Measurements from ENCODE around the gene PIGB.
"Not testable (repeated sequence)": the region's sequence is repeated elsewhere in the genome, so short reads cannot be mapped to it uniquely, and the experiment has no call there.

PIGB gene

GRCh38 chr15:55318588-55319494 lies at the start of gene PIGB, which contains the start of gene PIGBOS1:
TSS of gene PIGB (plus strand) at chr15:55319222. CDS start at chr15:55319251, 29 bp downstream.
TSS of gene PIGBOS1 (minus strand) at chr15:55319123. CDS start at chr15:55317792, 1,331 bp downstream.
- peak; percentile 83 for DNase-seq (ENCODE audit: low spot score)

- no peak for DNase-seq (ENCODE audit: low spot score)
These were observed 48.7 kb upstream of the PIGB start for GRCh38 chr15:55270291-55270690.

- DNase-seq (ENCODE audit: low spot score): no peak
These were observed 42.7 kb upstream of the PIGB start for GRCh38 chr15:55276324-55276723.

GRCh38 chr15:55277116-55277564 lies 41.9 kb upstream of the PIGB start:
- DNase-seq (ENCODE audit: low spot score): peak; percentile 73

- DNase-seq (ENCODE audit: low spot score): no peak
These were observed 41.3 kb upstream of the PIGB start for GRCh38 chr15:55277715-55278114.

GRCh38 chr15:55279100-55279745 lies 39.8 kb upstream of the PIGB start:
- no peak for DNase-seq (ENCODE audit: low spot score)

GRCh38 chr15:55279746-55280351 lies 39.2 kb upstream of the PIGB start:
- peak; percentile 88 for DNase-seq (ENCODE audit: low spot score)

GRCh38 chr15:55280589-55280988 lies 38.4 kb upstream of the PIGB start:
- peak; percentile 62 for DNase-seq (ENCODE audit: low spot score)

GRCh38 chr15:55281517-55282228 lies 37.3 kb upstream of the PIGB start:
- DNase-seq (ENCODE audit: low spot score): no peak

- DNase-seq (ENCODE audit: low spot score): peak; percentile 65
These were observed 36.7 kb upstream of the PIGB start for GRCh38 chr15:55282284-55282833.

- DNase-seq (ENCODE audit: low spot score): no peak
These were observed 35.5 kb upstream of the PIGB start for GRCh38 chr15:55283379-55284147.

GRCh38 chr15:55284426-55284825 lies 34.6 kb upstream of the PIGB start:
- no peak for DNase-seq (ENCODE audit: low spot score)

- not testable (repeated sequence) for DNase-seq (ENCODE audit: low spot score)
These were observed 32.4 kb upstream of the PIGB start for GRCh38 chr15:55286442-55287189.

- DNase-seq (ENCODE audit: low spot score): no peak
These were observed 30.9 kb upstream of the PIGB start for GRCh38 chr15:55288006-55288717.

GRCh38 chr15:55289011-55289745 lies 29.8 kb upstream of the PIGB start:
- peak; percentile 36 for DNase-seq (ENCODE audit: low spot score)

- peak; percentile 73 for DNase-seq (ENCODE audit: low spot score)
These were observed 29.1 kb upstream of the PIGB start, which contains the start of gene RAB27A for GRCh38 chr15:55289746-55290527. TSS of gene RAB27A (minus strand) at chr15:55289813. CDS start at chr15:55234934, 54,879 bp downstream.

- DNase-seq (ENCODE audit: low spot score): peak; percentile 88
These were observed 28.4 kb upstream of the PIGB start for GRCh38 chr15:55290528-55291057.

All from CD4-positive, alpha-beta T cell treated with Interleukin-2 at 100 ng/mL for 4 hours (primary cell).